GM21423 (cell line): Measurements from ENCODE around the gene SIGLEC6.

Experiments
- ATAC-seq: cut with Tn5 transposase; IDR thresholded peaks from one replicate; pipeline ENCODE4 v1.9.1; 2021; ENCODE audit warnings: mild to moderate bottlenecking, moderate library complexity; ENCODE audit not compliant: unreplicated experiment

The SIGLEC6 gene

GRCh38 chr19:51531349-51532315 lies at the start of gene SIGLEC6:
Gene SIGLEC6 (minus strand): TSS chr19:51531670. CDS start chr19:51531648, 22 bp downstream.
- ATAC-seq = peak; percentile 85

- ATAC-seq = no peak
Measured at GRCh38 chr19:51576850-51577249, 45.4 kb upstream of the SIGLEC6 start.

- no peak for ATAC-seq
Measured at GRCh38 chr19:51573331-51573730, 41.9 kb upstream of the SIGLEC6 start.

- ATAC-seq = no peak
Measured at GRCh38 chr19:51572908-51573307, 41.4 kb upstream of the SIGLEC6 start.

- no peak for ATAC-seq
Measured at GRCh38 chr19:51572410-51572809, 40.9 kb upstream of the SIGLEC6 start.

- ATAC-seq = no peak
Measured at GRCh38 chr19:51571599-51571998, 40.1 kb upstream of the SIGLEC6 start.

- peak; percentile 83 for ATAC-seq
Measured at GRCh38 chr19:51570962-51571575, 39.6 kb upstream of the SIGLEC6 start, which contains the start of gene ZNF175. Gene ZNF175 (plus strand): TSS chr19:51571283. CDS start chr19:51573330, 2,047 bp downstream.

GRCh38 chr19:51568456-51568855 lies 37.0 kb upstream of the SIGLEC6 start:
- no peak for ATAC-seq

- ATAC-seq = no peak
Measured at GRCh38 chr19:51567583-51567982, 36.1 kb upstream of the SIGLEC6 start.

GRCh38 chr19:51566489-51567100 lies 35.1 kb upstream of the SIGLEC6 start:
- no peak for ATAC-seq

GRCh38 chr19:51565583-51565982 lies 34.1 kb upstream of the SIGLEC6 start:
- no peak for ATAC-seq

- no peak for ATAC-seq
Measured at GRCh38 chr19:51564791-51565190, 33.3 kb upstream of the SIGLEC6 start.

- ATAC-seq = no peak
Measured at GRCh38 chr19:51560339-51560738, 28.9 kb upstream of the SIGLEC6 start.

GRCh38 chr19:51559240-51559639 lies 27.8 kb upstream of the SIGLEC6 start:
- no peak for ATAC-seq

- no peak for ATAC-seq
Measured at GRCh38 chr19:51552996-51553725, 21.7 kb upstream of the SIGLEC6 start.

GRCh38 chr19:51552608-51552995 lies 21.1 kb upstream of the SIGLEC6 start:
- no peak for ATAC-seq

- no peak for ATAC-seq
Measured at GRCh38 chr19:51551673-51552432, 20.4 kb upstream of the SIGLEC6 start.

- no peak for ATAC-seq
Measured at GRCh38 chr19:51550848-51551672, 19.6 kb upstream of the SIGLEC6 start.
